GM12875 (cell line): Measurements from ENCODE around the gene LYRM4.

Experiments
- H3K4me3 ChIP-seq: one replicate; pipeline ENCODE4 v1.5.1; 2011; ENCODE audit warnings: low read depth, low read length, control low read depth
- TF ChIP-seq, protein P1 (sequence below): IDR thresholded peaks from 2 replicates; pipeline ENCODE4 v1.5.1; 2011; ENCODE audit warnings: low read depth, mild to moderate bottlenecking, control low read depth, inconsistent platforms, low read length, moderate library complexity, borderline replicate concordance; ENCODE audit not compliant: insufficient read depth

The LYRM4 gene

DNA sequence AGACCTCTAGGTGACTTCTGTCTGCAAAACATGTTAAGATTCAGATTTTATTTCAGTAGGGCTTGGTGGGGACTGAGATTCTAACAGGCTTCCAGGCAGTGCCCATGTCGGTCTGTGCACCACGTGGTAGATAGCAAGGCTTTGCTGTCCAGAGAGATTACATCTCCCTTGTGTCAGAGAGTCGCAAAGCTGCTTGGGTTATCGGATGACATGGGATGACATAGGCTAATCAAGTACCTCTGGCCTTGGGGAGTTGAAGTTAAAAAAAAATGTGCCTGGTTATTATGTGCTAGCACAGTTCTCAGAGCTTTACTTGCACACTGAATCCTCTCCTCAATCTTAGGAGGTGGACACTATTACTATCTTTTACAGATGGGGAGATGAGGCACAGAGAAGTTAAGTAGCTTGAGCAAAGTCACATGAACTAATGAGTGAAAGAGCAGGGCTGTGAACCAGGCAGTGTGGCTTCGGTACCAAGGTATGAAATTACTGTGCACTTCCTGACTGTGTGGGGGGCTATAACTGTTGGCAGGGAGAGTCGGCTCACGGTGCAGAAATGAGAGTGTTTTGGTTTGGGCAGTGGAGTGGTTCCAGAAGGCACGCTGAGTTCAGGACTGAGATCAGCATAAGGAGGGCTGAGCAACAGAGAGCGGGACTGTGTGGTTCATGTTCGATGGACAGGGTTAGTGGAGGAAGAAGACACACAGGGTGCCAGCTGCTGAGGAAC lies 41.6 kb upstream of the LYRM4 start:
- H3K4me3 ChIP-seq = no peak overlapping the region
- TF ChIP-seq, protein P1, sequence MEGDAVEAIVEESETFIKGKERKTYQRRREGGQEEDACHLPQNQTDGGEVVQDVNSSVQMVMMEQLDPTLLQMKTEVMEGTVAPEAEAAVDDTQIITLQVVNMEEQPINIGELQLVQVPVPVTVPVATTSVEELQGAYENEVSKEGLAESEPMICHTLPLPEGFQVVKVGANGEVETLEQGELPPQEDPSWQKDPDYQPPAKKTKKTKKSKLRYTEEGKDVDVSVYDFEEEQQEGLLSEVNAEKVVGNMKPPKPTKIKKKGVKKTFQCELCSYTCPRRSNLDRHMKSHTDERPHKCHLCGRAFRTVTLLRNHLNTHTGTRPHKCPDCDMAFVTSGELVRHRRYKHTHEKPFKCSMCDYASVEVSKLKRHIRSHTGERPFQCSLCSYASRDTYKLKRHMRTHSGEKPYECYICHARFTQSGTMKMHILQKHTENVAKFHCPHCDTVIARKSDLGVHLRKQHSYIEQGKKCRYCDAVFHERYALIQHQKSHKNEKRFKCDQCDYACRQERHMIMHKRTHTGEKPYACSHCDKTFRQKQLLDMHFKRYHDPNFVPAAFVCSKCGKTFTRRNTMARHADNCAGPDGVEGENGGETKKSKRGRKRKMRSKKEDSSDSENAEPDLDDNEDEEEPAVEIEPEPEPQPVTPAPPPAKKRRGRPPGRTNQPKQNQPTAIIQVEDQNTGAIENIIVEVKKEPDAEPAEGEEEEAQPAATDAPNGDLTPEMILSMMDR = no peak

DNA sequence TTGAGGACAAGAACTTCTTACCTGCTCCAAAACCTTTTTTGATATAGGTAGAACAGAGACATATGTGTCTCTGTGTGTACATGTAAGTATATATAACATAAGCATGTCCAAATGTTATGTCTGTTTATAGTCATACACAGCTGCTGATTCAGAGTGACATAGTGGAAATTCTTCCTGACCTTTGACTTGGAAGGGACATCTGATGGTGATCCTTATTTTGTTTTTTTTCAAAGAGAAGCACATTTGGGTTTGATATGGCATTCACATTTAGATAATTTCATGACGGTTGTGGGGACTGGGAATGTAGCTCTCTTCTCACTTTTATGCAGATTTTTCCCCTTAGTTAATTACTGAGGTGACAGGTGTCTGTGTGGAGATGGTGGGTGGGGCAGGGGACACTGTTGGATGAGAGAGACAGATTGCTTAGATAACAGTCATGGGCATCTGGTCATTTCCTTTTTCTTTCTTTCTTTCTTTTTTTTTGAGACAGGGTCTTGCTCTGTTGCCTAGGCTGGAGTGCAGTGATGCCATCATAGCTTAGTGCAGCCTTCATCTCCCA lies 39.5 kb upstream of the LYRM4 start:
- TF ChIP-seq, protein P1 = no peak
- H3K4me3 ChIP-seq = no peak overlapping the region

DNA sequence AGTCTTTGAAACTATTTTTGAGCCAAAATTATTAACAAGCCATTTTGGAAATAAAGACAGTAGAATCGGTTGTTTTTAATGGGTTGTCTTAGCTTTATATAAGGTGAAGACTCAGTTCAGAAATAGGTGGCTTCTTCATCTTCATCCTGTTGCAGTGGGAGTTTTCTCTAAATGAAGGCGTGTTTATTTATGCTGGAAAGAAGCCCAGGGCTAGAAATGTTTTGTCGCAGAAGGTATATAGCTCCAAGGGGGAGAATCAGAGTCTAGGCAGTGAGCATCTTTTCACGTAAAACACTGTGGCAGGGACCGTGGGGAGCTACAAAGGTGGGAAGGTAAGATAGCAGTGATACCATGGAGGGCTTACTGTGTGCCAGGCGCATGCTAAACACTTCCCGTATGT lies 34.9 kb upstream of the LYRM4 start:
- H3K4me3 ChIP-seq = no peak overlapping the region
- TF ChIP-seq, protein P1 = no peak

DNA sequence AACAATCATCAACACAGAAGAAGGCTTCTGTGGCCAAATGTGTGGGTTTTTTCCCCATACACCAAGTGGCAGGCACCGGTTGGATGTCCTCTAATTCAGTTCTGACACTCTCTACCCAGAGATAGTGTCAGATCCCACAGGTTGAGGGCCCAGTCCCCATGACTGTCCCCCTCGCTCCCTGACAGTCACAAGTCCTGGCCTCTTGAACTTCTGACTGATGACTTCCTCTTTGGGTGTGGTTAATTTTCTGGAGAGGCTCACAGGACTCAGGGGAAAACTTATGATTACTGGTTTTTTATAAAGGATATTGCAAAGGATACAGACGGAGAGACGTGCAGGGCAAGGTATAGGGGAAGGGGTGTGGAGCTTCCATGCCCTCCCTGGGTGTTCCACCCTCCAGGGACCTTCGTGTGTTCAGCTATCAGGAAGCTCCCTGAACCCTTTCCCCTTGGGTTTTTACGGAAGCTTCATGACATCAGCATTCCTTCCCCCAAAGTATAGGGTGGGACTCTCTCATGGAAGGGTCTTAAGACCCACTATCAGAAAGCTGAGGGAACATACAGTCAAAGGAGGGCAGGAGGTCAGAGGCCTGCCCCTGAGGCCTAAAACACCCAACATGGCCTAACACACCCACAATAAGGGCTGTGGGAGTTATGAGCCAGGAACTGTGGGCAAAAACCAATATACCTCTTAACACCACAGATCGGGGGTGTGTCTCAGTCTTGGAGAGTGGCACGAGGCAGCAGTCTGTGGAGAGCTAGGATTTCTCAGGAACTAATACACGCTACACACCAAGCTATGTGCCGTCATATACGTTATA lies 33.9 kb upstream of the LYRM4 start:
- no peak overlapping the region for H3K4me3 ChIP-seq
- TF ChIP-seq, protein P1 = no peak

DNA sequence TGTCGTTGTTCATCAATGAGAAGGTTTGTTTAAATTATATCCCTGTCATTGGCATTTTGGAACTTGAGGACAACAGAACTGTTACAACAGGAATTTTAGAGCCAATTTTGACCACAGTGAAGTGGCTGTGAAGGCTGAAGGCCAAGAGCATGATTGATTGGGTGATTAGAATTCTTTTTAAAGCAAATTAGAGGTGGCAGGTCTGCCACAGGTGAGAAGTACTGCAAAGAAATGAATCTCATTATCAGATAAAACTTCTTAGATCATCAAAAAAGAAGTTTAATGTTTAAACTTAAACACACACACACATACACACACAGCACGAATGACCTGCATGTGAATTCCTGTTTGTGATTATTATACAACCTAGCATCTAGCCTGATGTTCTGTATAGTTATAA lies 32.9 kb upstream of the LYRM4 start:
- TF ChIP-seq, protein P1 = no peak
- no peak overlapping the region for H3K4me3 ChIP-seq

DNA sequence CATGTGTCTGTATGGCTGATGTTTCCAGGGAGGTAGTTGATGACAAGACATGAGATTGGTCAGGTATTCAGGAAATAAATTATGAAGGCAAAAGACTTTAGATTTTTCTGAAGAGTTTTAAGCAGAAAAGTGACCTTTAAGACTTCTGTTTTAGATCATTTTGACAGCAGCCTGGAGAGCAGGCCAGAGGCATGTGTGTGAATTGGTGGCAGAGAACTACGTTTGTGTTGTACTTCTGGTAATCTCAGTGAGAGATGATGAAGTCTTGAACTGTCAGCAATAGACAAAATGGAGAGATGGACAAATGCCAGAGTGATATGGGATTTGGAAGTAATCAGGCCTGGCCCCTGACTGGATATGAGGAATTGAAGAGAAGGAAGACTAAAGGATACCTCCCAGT lies 31.4 kb upstream of the LYRM4 start:
- TF ChIP-seq, protein P1 = no peak
- H3K4me3 ChIP-seq = no peak overlapping the region
